Psoas muscle (tissue), 8 donors: ENCODE data around the gene ETV6. TPM values are rescaled to one million over a fixed set of nuclear protein-coding genes. Genes with fewer than 3 reads are reported as not detected.

Experiments
- ATAC-seq, 4 donors: fragments of 200-7000 bp; cut with Tn5 transposase; one replicate each; pipeline ENCODE4 v1.9.1; 2020; ENCODE audit warnings: moderate library complexity in 3 of 4, mild to moderate bottlenecking in 2 of 4
- DNase-seq, 2 donors: peaks; one replicate each; pipeline ENCODE4 v3.0.0-alpha.2; 2020
- H3K27ac ChIP-seq: fragments of 200-600 bp; one replicate; pipeline ENCODE4 v1.8.0; 2022
- H3K27me3 ChIP-seq, 3 donors: fragments of 200-600 bp in 1 of 3; one replicate each; pipeline versions ENCODE4 v1.6.1 to v1.8.0; 2013 to 2022; ENCODE audit warnings: low read length in 2 of 3, mild to moderate bottlenecking in 2 of 3, moderate library complexity in 1 of 3; ENCODE audit not compliant: insufficient read depth in 3 of 3
- H3K36me3 ChIP-seq, 2 donors: fragments of 200-600 bp in 1 of 2; one replicate each; pipeline versions ENCODE4 v1.6.1 to v1.8.0; 2013 to 2022; ENCODE audit warnings: low read depth in 1 of 2, mild to moderate bottlenecking in 1 of 2, moderate library complexity in 1 of 2; ENCODE audit not compliant: insufficient read depth in 1 of 2
- H3K4me1 ChIP-seq: fragments of 200-600 bp; one replicate; pipeline ENCODE4 v1.8.0; 2022
- H3K4me3 ChIP-seq: fragments of 200-600 bp; one replicate; pipeline ENCODE4 v1.8.0; 2022; ENCODE audit warnings: mild to moderate bottlenecking
- H3K9me3 ChIP-seq: fragments of 200-600 bp; one replicate; pipeline ENCODE4 v1.8.0; 2022
- CTCF ChIP-seq: fragments of 200-600 bp; IDR thresholded peaks from one replicate; pipeline ENCODE4 v1.8.0; 2022; ENCODE audit warnings: antibody characterized with exemption
- WGBS, 3 donors: extraction: QIAGEN DNeasy Blood & Tissue Kit; methylation state at CpG; one replicate each; pipeline versions ENCODE4 v1.1.6 to v1.1.7; 2013; 5-methylcytosine and 5-hydroxymethylcytosine counted together
- intact Hi-C, 2 donors: fragments of 100-400 bp; cut with DNase I; formaldehyde crosslinking; loops; one replicate each; pipeline versions ENCODE4 v1.11.0 to v1.14.2; 2022
- polyA plus RNA-seq, 3 donors: library from polyadenylated mRNA; stranded (reverse); fragments of 200-250 nt; gene quantifications; one replicate each; pipeline ENCODE4 v1.2.3, GENCODE V29; 2013
- total RNA-seq, 4 donors: library from RNA; stranded (reverse); fragmentation: NEBNext Ultra II Directional in 2 of 4; extraction: Animal tissue kit (Norgen Biotek cat#: 25700) in 2 of 4; gene quantifications; one replicate each; pipeline versions ENCODE4 v1.2.1 to v1.2.4, GENCODE V29; 2021 to 2023
- donor health status: healthy with polysubstance abuse.
- donor health status: DM: no; HTN: no; CAD: no; lungs with moderate emphysema.
- donor health status: Bipolar disorder and iron deficiency.
- donor health status: healthy.
- donor health status: DM: yes; HTN: yes; CAD: no.
- donor health status: DM: no; HTN: no; CAD: no.
- donor health status: DM: no; HTN: no; CAD: no.
- donor health status: DM: yes; HTN: yes; CAD: no.

The ETV6 gene
- total and polyA plus RNA-seq, 7 donors: 2.8 to 22.9 (median 4.9) TPM

- Histone ChIP-seq H3K9me3 (no peaks in the 10 kb centered on the region), H3K36me3 (no peaks in the 10 kb centered on the region), H3K27me3 (no peaks in the 10 kb centered on the region), H3K4me3 (no peak overlapping the region), H3K4me1 (peaks cover 45% of the 10 kb centered on the region), H3K27ac (no peak overlapping the region)
- WGBS, 3 donors: 83 to 87% (median 84%) methylated on average over 4 of the region's 4 CpGs
- no peak for ATAC-seq
- DNase-seq: no peak
- intact Hi-C loops: no loop called here
- no peak for TF ChIP-seq CTCF
Measured at GRCh38 chr12:11754256-11754655, 104.8 kb downstream of the ETV6 start.

- no peak for ATAC-seq
- H3K27me3 ChIP-seq: no peaks in the 10 kb centered on the region
- no peak for DNase-seq
- no peaks in the 10 kb centered on the region for H3K9me3 ChIP-seq
- no peaks in the 10 kb centered on the region for H3K36me3 ChIP-seq
- peak overlapping the region; percentile 30 for H3K4me3 ChIP-seq
- no peak for TF ChIP-seq CTCF
- H3K4me1 ChIP-seq: peaks cover 45% of the 10 kb centered on the region
- 34 to 40% (median 35%) methylated on average over 5 of the region's 5 CpGs for WGBS, 3 donors
- H3K27ac ChIP-seq: peak overlapping the region; percentile 50
- intact Hi-C loops: loop anchor here in 1 of 2 donors (5.0 kb wide), 1 partner anchor 103 kb away; no protein-coding TSS in a partner anchor
Measured at GRCh38 chr12:11755302-11755930, 105.9 kb downstream of the ETV6 start.

GRCh38 chr12:11756022-11756421 lies 106.5 kb downstream of the ETV6 start:
- 17 to 25% (median 23%) methylated on average over 2 of the region's 2 CpGs for WGBS, 3 donors
- no peaks in the 10 kb centered on the region for H3K27me3 ChIP-seq
- DNase-seq (peak in 1 of 2 donors; percentile 57), ATAC-seq (peak; percentile 84 to 95 (median 90))
- no peaks in the 10 kb centered on the region for H3K36me3 ChIP-seq
- TF ChIP-seq CTCF: no peak
- peaks cover 45% of the 10 kb centered on the region for H3K4me1 ChIP-seq
- intact Hi-C loops: loop anchor here in 1 of 2 donors (5.0 kb wide), 1 partner anchor 104 kb away; no protein-coding TSS in a partner anchor
- peak overlapping the region; percentile 30 for H3K4me3 ChIP-seq
- H3K27ac ChIP-seq: peak overlapping the region; percentile 50
- no peaks in the 10 kb centered on the region for H3K9me3 ChIP-seq

GRCh38 chr12:11756523-11756922 lies 107.0 kb downstream of the ETV6 start:
- peaks cover 47% of the 10 kb centered on the region for H3K4me1 ChIP-seq
- 90 to 95% (median 92%) methylated on average over 6 of the region's 6 CpGs for WGBS, 3 donors
- DNase-seq (no peak), ATAC-seq (no peak)
- H3K36me3 ChIP-seq: no peaks in the 10 kb centered on the region
- H3K27ac ChIP-seq: peak overlapping the region; percentile 50
- intact Hi-C loops: loop anchor here in 1 of 2 donors (5.0 kb wide), 1 partner anchor 104 kb away; no protein-coding TSS in a partner anchor
- H3K9me3 ChIP-seq: no peaks in the 10 kb centered on the region
- no peak for TF ChIP-seq CTCF
- no peak overlapping the region for H3K4me3 ChIP-seq
- no peaks in the 10 kb centered on the region for H3K27me3 ChIP-seq
